ENCODE results near the gene VPS13D. TPM values are rescaled to one million over a fixed set of nuclear protein-coding genes. Genes with fewer than 3 reads are reported as not detected.

VPS13D gene
- total RNA-seq, 4 donors from 2014 or later: 137 to 238 (median 191) TPM

- no peak overlapping the region for H3K27ac ChIP-seq
- intact Hi-C loops (cut with DNase I): no loop called here
- DNase-seq: no peak
- WGBS, 2 donors: 94 to 95% methylated on average over 11 of the region's 11 CpGs
- H3K27me3 ChIP-seq: no peaks in the 10 kb centered on the region
- H3K4me1 ChIP-seq: no peaks in the 10 kb centered on the region
- peaks cover 21 to 22% of the 10 kb centered on the region in 2 donors for H3K36me3 ChIP-seq
- no peak overlapping the region for H3K4me3 ChIP-seq (replicated peaks in 1 of 3)
- H3K9me3 ChIP-seq: no peaks in the 10 kb centered on the region
- TF ChIP-seq CTCF (IDR thresholded peaks at IDR 0.05): no peak
- TF ChIP-seq POLR2A (IDR thresholded peaks at IDR 0.05): no peak
Observed at GRCh38 chr1:12293416-12293815, 63.6 kb downstream of the VPS13D start.

- no peaks in the 10 kb centered on the region for H3K27me3 ChIP-seq
- H3K36me3 ChIP-seq: peaks cover 21 to 22% of the 10 kb centered on the region in 2 donors
- H3K4me3 ChIP-seq (replicated peaks in 1 of 3): no peak overlapping the region
- DNase-seq: no peak
- no peak overlapping the region for H3K27ac ChIP-seq
- no peaks in the 10 kb centered on the region for H3K9me3 ChIP-seq
- intact Hi-C loops (cut with DNase I): no loop called here
- H3K4me1 ChIP-seq: no peaks in the 10 kb centered on the region
- 97% methylated on average over 3 of the region's 3 CpGs for WGBS, 2 donors
- TF ChIP-seq POLR2A (IDR thresholded peaks at IDR 0.05): no peak
- no peak for TF ChIP-seq CTCF (IDR thresholded peaks at IDR 0.05)
Observed at GRCh38 chr1:12294076-12294475, 64.2 kb downstream of the VPS13D start.

GRCh38 chr1:12296016-12296415 is 66.2 kb downstream of the VPS13D start:
- H3K36me3 ChIP-seq: peaks cover 17 to 22% of the 10 kb centered on the region in 2 donors
- intact Hi-C loops (cut with DNase I): no loop called here
- TF ChIP-seq CTCF (IDR thresholded peaks at IDR 0.05) (no peak), POLR2A (IDR thresholded peaks at IDR 0.05) (no peak)

GRCh38 chr1:12296623-12297022 is 66.8 kb downstream of the VPS13D start:
- no peak overlapping the region for H3K27ac ChIP-seq
- no peak for TF ChIP-seq POLR2A (IDR thresholded peaks at IDR 0.05)
- no peak for TF ChIP-seq CTCF (IDR thresholded peaks at IDR 0.05)
- H3K4me3 ChIP-seq (replicated peaks in 1 of 3): no peak overlapping the region
- H3K36me3 ChIP-seq: peaks cover 17 to 22% of the 10 kb centered on the region in 2 donors
- no peaks in the 10 kb centered on the region for H3K9me3 ChIP-seq
- intact Hi-C loops (cut with DNase I): no loop called here
- no peaks in the 10 kb centered on the region for H3K27me3 ChIP-seq
- no peak for DNase-seq
- no peaks in the 10 kb centered on the region for H3K4me1 ChIP-seq
- 76 to 84% methylated on average over 1 of the region's 1 CpG for WGBS, 2 donors

More at GRCh38 chr1:12296016-12296415, 66.2 kb downstream of the VPS13D start:
- H3K27ac ChIP-seq: no peak overlapping the region
- H3K4me1 ChIP-seq: no peaks in the 10 kb centered on the region
- WGBS, 2 donors: 91 to 92% methylated on average over 3 of the region's 3 CpGs
- H3K9me3 ChIP-seq: no peaks in the 10 kb centered on the region
- H3K27me3 ChIP-seq: no peaks in the 10 kb centered on the region
- no peak for DNase-seq
- H3K4me3 ChIP-seq (replicated peaks in 1 of 3): no peak overlapping the region

- WGBS, 2 donors: 77 to 91% methylated on average over 4 of the region's 4 CpGs
- Histone ChIP-seq H3K36me3 (peaks cover 12 to 21% of the 10 kb centered on the region in 2 donors), H3K4me3 (replicated peaks in 1 of 3) (no peak overlapping the region), H3K27me3 (no peaks in the 10 kb centered on the region), H3K9me3 (no peaks in the 10 kb centered on the region), H3K27ac (peak overlapping the region in 1 of 3 donors; percentile 47), H3K4me1 (peaks cover 0 to 13% of the 10 kb centered on the region in 2 donors)
- intact Hi-C loops (cut with DNase I): no loop called here
- no peak for DNase-seq
- no peak for TF ChIP-seq POLR2A (IDR thresholded peaks at IDR 0.05)
- no peak for TF ChIP-seq CTCF (IDR thresholded peaks at IDR 0.05)
Observed at GRCh38 chr1:12300706-12301105, 70.9 kb downstream of the VPS13D start.

All from thyroid gland (tissue), 4 donors.